Upper lobe of left lung (tissue), 4 donors: ENCODE results near the gene CHCHD1.

Experiments used
- EP300 ChIP-seq, 4 donors: sonication (generic); formaldehyde crosslinking; IDR thresholded peaks; one replicate each; pipeline ENCODE4 v1.5.1; 2017; ENCODE audit warnings: antibody characterized with exemption in 4 of 4, control low read depth in 2 of 4
- POLR2A ChIP-seq, 4 donors: fragments of 450-650 bp; IDR thresholded peaks; one replicate each; pipeline ENCODE4 v1.5.1; 2016 to 2017; ENCODE audit warnings: antibody characterized with exemption in 4 of 4, mild to moderate bottlenecking in 2 of 4
- POLR2AphosphoS5 ChIP-seq, 2 donors: sonication (generic); formaldehyde crosslinking; IDR thresholded peaks; one replicate each; pipeline ENCODE4 v1.5.1; 2017; ENCODE audit warnings: antibody characterized with exemption in 2 of 2
- TF ChIP-seq, protein P1 (sequence below), 6 experiments: fragments of 450-650 bp in 4 of 6; fragments of 200-600 bp in 2 of 6; sonication (generic) in 2 of 6; IDR thresholded peaks; one replicate each; pipeline ENCODE4 v1.5.1; 2016 to 2019; ENCODE audit warnings: antibody characterized with exemption in 6 of 6

DNA sequence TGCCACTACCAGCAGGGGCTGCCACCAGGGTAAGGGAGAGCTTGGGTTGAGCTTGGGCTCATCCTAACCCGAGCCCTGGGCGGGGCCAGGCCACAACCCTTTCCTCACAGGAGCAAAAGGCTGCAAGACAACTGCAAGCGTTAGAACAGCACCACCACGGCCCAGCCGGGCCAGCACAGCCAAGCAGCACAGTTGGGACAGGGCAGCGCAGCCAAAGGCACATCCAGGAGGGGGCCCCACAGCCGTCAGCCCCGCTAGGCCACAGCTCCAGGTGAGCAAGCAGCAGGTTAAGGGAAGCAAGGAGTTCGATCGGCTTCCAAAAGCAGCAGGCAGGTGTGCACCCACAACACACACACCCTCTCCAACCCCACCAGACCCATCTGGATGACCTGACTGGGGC is 36.6 kb downstream of the CHCHD1 start:
- no peak for TF ChIP-seq POLR2AphosphoS5 (IDR thresholded peaks at IDR 0.05)
- TF ChIP-seq, protein P1, sequence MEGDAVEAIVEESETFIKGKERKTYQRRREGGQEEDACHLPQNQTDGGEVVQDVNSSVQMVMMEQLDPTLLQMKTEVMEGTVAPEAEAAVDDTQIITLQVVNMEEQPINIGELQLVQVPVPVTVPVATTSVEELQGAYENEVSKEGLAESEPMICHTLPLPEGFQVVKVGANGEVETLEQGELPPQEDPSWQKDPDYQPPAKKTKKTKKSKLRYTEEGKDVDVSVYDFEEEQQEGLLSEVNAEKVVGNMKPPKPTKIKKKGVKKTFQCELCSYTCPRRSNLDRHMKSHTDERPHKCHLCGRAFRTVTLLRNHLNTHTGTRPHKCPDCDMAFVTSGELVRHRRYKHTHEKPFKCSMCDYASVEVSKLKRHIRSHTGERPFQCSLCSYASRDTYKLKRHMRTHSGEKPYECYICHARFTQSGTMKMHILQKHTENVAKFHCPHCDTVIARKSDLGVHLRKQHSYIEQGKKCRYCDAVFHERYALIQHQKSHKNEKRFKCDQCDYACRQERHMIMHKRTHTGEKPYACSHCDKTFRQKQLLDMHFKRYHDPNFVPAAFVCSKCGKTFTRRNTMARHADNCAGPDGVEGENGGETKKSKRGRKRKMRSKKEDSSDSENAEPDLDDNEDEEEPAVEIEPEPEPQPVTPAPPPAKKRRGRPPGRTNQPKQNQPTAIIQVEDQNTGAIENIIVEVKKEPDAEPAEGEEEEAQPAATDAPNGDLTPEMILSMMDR (IDR thresholded peaks at IDR 0.05) = no peak
- TF ChIP-seq POLR2A (IDR thresholded peaks at IDR 0.05) = no peak
- no peak for TF ChIP-seq EP300 (IDR thresholded peaks at IDR 0.05)
